Neural progenitor cell (in vitro differentiated cells): Measurements from ENCODE around the gene CREB3L4. TPM values are rescaled to one million over a fixed set of nuclear protein-coding genes. Genes with fewer than 3 reads are reported as not detected.

Source experiments
- DNase-seq: peaks from one replicate; pipeline ENCODE4 v3.0.0-alpha.2; 2016; ENCODE audit warnings: low spot score
- H2AFZ ChIP-seq: fragments of 200-600 bp; sonication (generic); replicated peaks from 2 replicates; pipeline ENCODE4 v1.6.1; 2016; ENCODE audit warnings: antibody characterized with exemption
- H3F3A ChIP-seq: fragments of 200-600 bp; sonication (generic); 2 replicates; pipeline ENCODE4 v1.6.1; 2016; ENCODE audit warnings: antibody characterized with exemption, low read depth
- H3K27ac ChIP-seq: fragments of 200-600 bp; sonication (generic); 2 replicates; pipeline ENCODE4 v1.5.1; 2016; ENCODE audit warnings: mild to moderate bottlenecking
- H3K27me3 ChIP-seq: fragments of 200-600 bp; sonication (generic); 2 replicates; pipeline ENCODE4 v1.6.1; 2016; ENCODE audit warnings: mild to moderate bottlenecking, moderate library complexity
- H3K36me3 ChIP-seq: fragments of 200-600 bp; sonication (generic); 2 replicates; pipeline ENCODE4 v1.5.1; 2016
- H3K4me1 ChIP-seq: fragments of 200-600 bp; sonication (generic); 2 replicates; pipeline ENCODE4 v1.6.1; 2016; ENCODE audit warnings: mixed run types
- H3K4me2 ChIP-seq: fragments of 200-600 bp; sonication (generic); 2 replicates; pipeline ENCODE4 v1.6.1; 2016
- H3K4me3 ChIP-seq: fragments of 200-600 bp; sonication (generic); 2 replicates; pipeline ENCODE4 v1.5.1; 2016
- H3K79me2 ChIP-seq: fragments of 200-600 bp; sonication (generic); 2 replicates; pipeline ENCODE4 v1.6.1; 2016; ENCODE audit warnings: low read depth
- H3K9ac ChIP-seq: fragments of 200-600 bp; sonication (generic); 2 replicates; pipeline ENCODE4 v1.6.1; 2016
- H3K9me3 ChIP-seq: fragments of 200-600 bp; sonication (generic); 2 replicates; pipeline ENCODE4 v1.5.1; 2016; ENCODE audit warnings: low read depth
- H4K20me1 ChIP-seq: fragments of 200-600 bp; sonication (generic); 2 replicates; pipeline ENCODE4 v1.6.1; 2016; ENCODE audit warnings: low read depth
- H3K27ac Mint-ChIP-seq: 3 replicates; pipeline ENCODE4 v1.8.0; 2021; ENCODE audit warnings: mixed read lengths
- H3K27me3 Mint-ChIP-seq: 2 replicates; pipeline ENCODE4 v1.8.0; 2022; ENCODE audit warnings: low read depth, mild to moderate bottlenecking, inconsistent platforms, moderate library complexity, mixed read lengths; ENCODE audit not compliant: insufficient read depth
- H3K36me3 Mint-ChIP-seq: 3 replicates; pipeline ENCODE4 v1.8.0; 2021; ENCODE audit warnings: mixed read lengths
- H3K4me1 Mint-ChIP-seq: 3 replicates; pipeline ENCODE4 v1.8.0; 2021; ENCODE audit warnings: mixed read lengths
- H3K4me3 Mint-ChIP-seq: 3 replicates; pipeline ENCODE4 v1.8.0; 2021; ENCODE audit warnings: mild to moderate bottlenecking, moderate library complexity, mixed read lengths
- H3K9me3 Mint-ChIP-seq: 3 replicates; pipeline ENCODE4 v1.8.0; 2020; ENCODE audit warnings: mixed read lengths
- CTCF ChIP-seq: fragments of 200-600 bp; sonication (generic); IDR thresholded peaks from 2 replicates; pipeline ENCODE4 v1.5.1; 2017; ENCODE audit warnings: antibody characterized with exemption, mild to moderate bottlenecking
- EZH2 ChIP-seq: fragments of 200-600 bp; sonication (generic); IDR thresholded peaks from 2 replicates; pipeline ENCODE4 v1.6.1; 2017; ENCODE audit warnings: antibody characterized with exemption, mild to moderate bottlenecking, moderate library complexity
- EZH2phosphoT487 ChIP-seq: fragments of 200-600 bp; sonication (generic); IDR thresholded peaks from 2 replicates; pipeline ENCODE4 v1.6.1; 2017; ENCODE audit warnings: antibody characterized with exemption
- total RNA-seq: library from RNA; depleted of rRNA; stranded (reverse); fragments of >200 nt; gene quantifications from 2 replicates; pipeline ENCODE4 v1.2.3, GENCODE V29; 2015; ENCODE audit warnings: low replicate concordance

CREB3L4 gene
- total RNA-seq, 1 donor from 2014 or later = 33.8 TPM

GRCh38 chr1:153940756-153941155 is 26.9 kb upstream of the CREB3L4 start:
- Histone ChIP-seq H2AFZ (no peak overlapping the region), H3K9me3 (no peaks in the 10 kb centered on the region), H3K27ac (no peak overlapping the region), H3K79me2 (peaks cover 14% of the 10 kb centered on the region), H4K20me1 (no peaks in the 10 kb centered on the region), H3F3A (peaks cover 9% of the 10 kb centered on the region), H3K4me1 (peaks cover 5% of the 10 kb centered on the region), H3K4me3 (no peak overlapping the region), H3K27me3 (no peaks in the 10 kb centered on the region), H3K4me2 (no peak overlapping the region), H3K36me3 (no peaks in the 10 kb centered on the region), H3K9ac (no peak overlapping the region)
- Mint-ChIP-seq H3K9me3 (no peaks in the 10 kb centered on the region), H3K27me3 (peaks cover 4% of the 10 kb centered on the region), H3K27ac (no peak overlapping the region), H3K4me1 (peaks cover 11% of the 10 kb centered on the region), H3K36me3 (peaks cover 34% of the 10 kb centered on the region), H3K4me3 (no peak overlapping the region)
- no peak for DNase-seq
- TF ChIP-seq EZH2 (no peak), CTCF (no peak), EZH2phosphoT487 (no peak)

- H3K9me3 Mint-ChIP-seq = no peaks in the 10 kb centered on the region
- Histone ChIP-seq H3K27ac (no peak overlapping the region), H3K4me3 (no peak overlapping the region), H3K27me3 (no peaks in the 10 kb centered on the region), H2AFZ (no peak overlapping the region), H3K9me3 (no peaks in the 10 kb centered on the region), H3K9ac (no peak overlapping the region), H3F3A (peaks cover 14% of the 10 kb centered on the region), H3K36me3 (no peaks in the 10 kb centered on the region), H3K4me2 (no peak overlapping the region), H4K20me1 (peaks cover 5% of the 10 kb centered on the region), H3K4me1 (peaks cover 5% of the 10 kb centered on the region), H3K79me2 (peaks cover 17% of the 10 kb centered on the region)
- peaks cover 27% of the 10 kb centered on the region for H3K36me3 Mint-ChIP-seq
- H3K4me1 Mint-ChIP-seq = peaks cover 15% of the 10 kb centered on the region
- peaks cover 4% of the 10 kb centered on the region for H3K27me3 Mint-ChIP-seq
- DNase-seq = no peak
- no peak overlapping the region for H3K4me3 Mint-ChIP-seq
- TF ChIP-seq EZH2 (no peak), EZH2phosphoT487 (no peak), CTCF (no peak)
- no peak overlapping the region for H3K27ac Mint-ChIP-seq
Measured at GRCh38 chr1:153941826-153942725, 25.6 kb upstream of the CREB3L4 start.

- Mint-ChIP-seq H3K4me1 (peaks cover 19% of the 10 kb centered on the region), H3K27me3 (peaks cover 4% of the 10 kb centered on the region), H3K27ac (no peak overlapping the region), H3K9me3 (no peaks in the 10 kb centered on the region), H3K36me3 (peaks cover 24% of the 10 kb centered on the region), H3K4me3 (no peak overlapping the region)
- no peak overlapping the region for H3K4me3 ChIP-seq
- H3K36me3 ChIP-seq = no peaks in the 10 kb centered on the region
- peaks cover 17% of the 10 kb centered on the region for H3K79me2 ChIP-seq
- H3K4me2 ChIP-seq = no peak overlapping the region
- H3F3A ChIP-seq = peaks cover 22% of the 10 kb centered on the region
- H3K9me3 ChIP-seq = no peaks in the 10 kb centered on the region
- no peak overlapping the region for H2AFZ ChIP-seq
- no peak overlapping the region for H3K9ac ChIP-seq
- peaks cover 5% of the 10 kb centered on the region for H3K4me1 ChIP-seq
- no peak overlapping the region for H3K27ac ChIP-seq
- no peaks in the 10 kb centered on the region for H3K27me3 ChIP-seq
- TF ChIP-seq CTCF = no peak
- TF ChIP-seq EZH2phosphoT487 = no peak
- no peak for TF ChIP-seq EZH2
- H4K20me1 ChIP-seq = peaks cover 10% of the 10 kb centered on the region
- no peak for DNase-seq
Measured at GRCh38 chr1:153942766-153943549, 24.7 kb upstream of the CREB3L4 start.
